SK-N-SH (cell line): ENCODE data around the gene COL8A2. TPM values are rescaled to one million over a fixed set of nuclear protein-coding genes. Genes with fewer than 3 reads are reported as not detected.

Experiments
- CTCF ChIA-PET: fragments of 300-600, 350-600 bp; formaldehyde crosslinking; extraction: SDS; loops from one replicate; lab custom pipeline; 2021; lab: Yijun Ruan, JAX
- POLR2A ChIA-PET: fragments of 350-600 bp; sonication (Branson Sonifier 250); formaldehyde crosslinking; extraction: SDS; loops from one replicate; lab custom pipeline; 2020; ENCODE audit warnings: antibody characterized with exemption, inconsistent platforms; lab: Yijun Ruan, JAX
- DNase-seq: peaks from one replicate; pipeline ENCODE4 v3.0.0; 2012
- H2AFZ ChIP-seq: fragments of 200-600 bp; sonication (generic); 2 replicates; pipeline ENCODE4 v1.8.1; 2016; ENCODE audit warnings: antibody characterized with exemption, mild to moderate bottlenecking, low read depth
- H3F3A ChIP-seq: fragments of 200-600 bp; sonication (generic); replicated peaks from 2 replicates; pipeline ENCODE3; 2016; ENCODE audit warnings: antibody characterized with exemption, mild to moderate bottlenecking; ENCODE audit not compliant: insufficient read depth
- H3K27ac ChIP-seq, 2 experiments: fragments of 200-500 bp in 1 of 2; fragments of 200-600 bp in 1 of 2; sonication (Bioruptor generic) in 1 of 2; sonication (generic), shearing (Covaris generic) in 1 of 2; 2 replicates each; pipeline versions ENCODE4 v1.5.1 to v1.6.1; 2014 to 2016; ENCODE audit warnings: low read depth in 2 of 2, inconsistent platforms in 1 of 2, low read length in 1 of 2, mild to moderate bottlenecking in 1 of 2, mixed read lengths in 1 of 2
- H3K27me3 ChIP-seq: fragments of 200-600 bp; sonication (generic), shearing (Covaris generic); 2 replicates; pipeline ENCODE4 v1.6.1; 2016; ENCODE audit warnings: mixed run types; ENCODE audit not compliant: insufficient read depth
- H3K36me3 ChIP-seq, 2 experiments: fragments of 200-500 bp in 1 of 2; fragments of 200-600 bp in 1 of 2; sonication (Bioruptor generic) in 1 of 2; sonication (generic) in 1 of 2; replicated peaks in 1 of 2; 2 replicates each; pipeline versions ENCODE3 to v1.5.1; 2014 to 2016; ENCODE audit warnings: low read length in 1 of 2, mild to moderate bottlenecking in 1 of 2; ENCODE audit not compliant: insufficient read depth in 2 of 2, control insufficient read depth in 1 of 2
- H3K4me1 ChIP-seq, 2 experiments: fragments of 200-500 bp in 1 of 2; fragments of 200-600 bp in 1 of 2; sonication (Bioruptor generic) in 1 of 2; sonication (generic), shearing (Covaris generic) in 1 of 2; 2 replicates each; pipeline versions ENCODE4 v1.5.1 to v1.6.1; 2014 to 2016; ENCODE audit warnings: low read depth in 1 of 2, low read length in 1 of 2, mixed run types in 1 of 2; ENCODE audit not compliant: insufficient read depth in 2 of 2, control insufficient read depth in 1 of 2
- H3K4me2 ChIP-seq: fragments of 200-600 bp; sonication (generic), shearing (Covaris generic); 2 replicates; pipeline ENCODE4 v1.6.1; 2017; ENCODE audit warnings: mixed run types
- H3K4me3 ChIP-seq, 2 experiments: fragments of 200-500 bp in 1 of 2; fragments of 200-600 bp in 1 of 2; sonication (Bioruptor generic) in 1 of 2; sonication (generic), shearing (Covaris generic) in 1 of 2; 2 replicates each; pipeline versions ENCODE4 v1.5.1 to v1.8.1; 2014 to 2016; ENCODE audit warnings: low read depth in 2 of 2, inconsistent platforms in 1 of 2, low read length in 1 of 2, mild to moderate bottlenecking in 1 of 2, mixed read lengths in 1 of 2, moderate library complexity in 1 of 2
- H3K79me2 ChIP-seq: fragments of 200-600 bp; sonication (generic); 2 replicates; pipeline ENCODE4 v1.8.1; 2017; ENCODE audit warnings: mild to moderate bottlenecking; ENCODE audit not compliant: insufficient read depth
- H3K9ac ChIP-seq: fragments of 200-600 bp; sonication (generic); 2 replicates; pipeline ENCODE4 v1.6.1; 2017; ENCODE audit warnings: mixed run types
- H3K9me2 ChIP-seq: fragments of 200-600 bp; sonication (generic); 2 replicates; pipeline ENCODE4 v1.6.1; 2017; ENCODE audit warnings: mixed run types
- H3K9me3 ChIP-seq: fragments of 200-600 bp; sonication (generic); 2 replicates; pipeline ENCODE4 v1.6.1; 2017; ENCODE audit warnings: mixed run types, mild to moderate bottlenecking, moderate library complexity
- H4K20me1 ChIP-seq: fragments of 200-600 bp; sonication (generic); 2 replicates; pipeline ENCODE4 v1.6.1; 2017; ENCODE audit warnings: mild to moderate bottlenecking, mixed run types; ENCODE audit not compliant: insufficient read depth
- EP300 ChIP-seq, 2 experiments: IDR thresholded peaks; 2 replicates each; pipeline versions ENCODE4 v1.4.0 to v1.6.1; 2012; ENCODE audit warnings: borderline replicate concordance in 1 of 2, low read depth in 1 of 2, low read length in 1 of 2
- FOSL2 ChIP-seq: IDR thresholded peaks from 2 replicates; pipeline ENCODE4 v1.4.0; 2012; ENCODE audit warnings: low read depth, mild to moderate bottlenecking, moderate library complexity, borderline replicate concordance
- FOXM1 ChIP-seq: IDR thresholded peaks from 2 replicates; pipeline ENCODE4 v1.4.0; 2012; ENCODE audit warnings: low read depth, mild to moderate bottlenecking
- GABPA ChIP-seq: IDR thresholded peaks from 2 replicates; pipeline ENCODE4 v1.4.0; 2012; ENCODE audit warnings: low read depth, mild to moderate bottlenecking
- IRF3 ChIP-seq: fragments of 150-350 bp; IDR thresholded peaks from 2 replicates; pipeline ENCODE4 v1.6.1; 2016; ENCODE audit warnings: mild to moderate bottlenecking, low read depth, low read length
- JUND ChIP-seq: IDR thresholded peaks from 2 replicates; pipeline ENCODE4 v1.4.0; 2012
- MAX ChIP-seq: IDR thresholded peaks from 2 replicates; pipeline ENCODE4 v1.4.0; 2012; ENCODE audit warnings: low read depth
- MEF2A ChIP-seq: IDR thresholded peaks from 2 replicates; pipeline ENCODE4 v1.4.0; 2012; ENCODE audit warnings: low read depth, borderline replicate concordance
- MXI1 ChIP-seq: IDR thresholded peaks from 2 replicates; pipeline ENCODE4 v1.6.1; 2012; ENCODE audit warnings: mild to moderate bottlenecking, low read depth, low read length, improper control_type of control experiment
- NFIC ChIP-seq: IDR thresholded peaks from 2 replicates; pipeline ENCODE4 v1.4.0; 2012; ENCODE audit warnings: borderline replicate concordance
- POLR2AphosphoS5 ChIP-seq: IDR thresholded peaks from 2 replicates; pipeline ENCODE4 v1.6.1; 2012; ENCODE audit warnings: low read depth, low read length
- RCOR1 ChIP-seq: fragments of 150-350 bp; IDR thresholded peaks from 2 replicates; pipeline ENCODE4 v1.6.1; 2017; ENCODE audit warnings: antibody characterized with exemption, low read length
- RXRA ChIP-seq: IDR thresholded peaks from 2 replicates; pipeline ENCODE4 v1.4.0; 2012; ENCODE audit warnings: low read depth, mild to moderate bottlenecking, borderline replicate concordance
- SIN3A ChIP-seq: IDR thresholded peaks from 2 replicates; pipeline ENCODE4 v1.6.1; 2012; ENCODE audit warnings: low read depth, mild to moderate bottlenecking, low read length, moderate library complexity, borderline replicate concordance
- TAF1 ChIP-seq: IDR thresholded peaks from 2 replicates; pipeline ENCODE4 v1.6.1; 2012; ENCODE audit warnings: low read depth, mild to moderate bottlenecking, low read length, moderate library complexity, borderline replicate concordance
- TEAD4 ChIP-seq: IDR thresholded peaks from 2 replicates; pipeline ENCODE4 v1.4.0; 2012; ENCODE audit warnings: mild to moderate bottlenecking, borderline replicate concordance; ENCODE audit not compliant: insufficient read depth
- USF1 ChIP-seq: IDR thresholded peaks from 2 replicates; pipeline ENCODE4 v1.4.0; 2012; ENCODE audit warnings: low read depth, borderline replicate concordance
- YY1 ChIP-seq: IDR thresholded peaks from 2 replicates; pipeline ENCODE4 v1.4.0; 2012; ENCODE audit warnings: low read depth, mild to moderate bottlenecking
- WGBS: methylation state at CpG from one replicate; pipeline ENCODE4 v1.1.6; 2017; ENCODE audit warnings: low lambda C conversion rate; 5-methylcytosine and 5-hydroxymethylcytosine counted together
- polyA plus RNA-seq, 3 experiments: library from polyadenylated mRNA; depleted of rRNA; stranded (reverse); fragments of >200 nt; gene quantifications; 2 replicates each; pipeline ENCODE4 v1.2.3, GENCODE V29; 2012
- TF ChIP-seq, protein P1 (sequence below): fragments of 200-600 bp; sonication (generic); IDR thresholded peaks from 2 replicates; pipeline ENCODE4 v1.6.1; 2017; ENCODE audit warnings: antibody characterized with exemption, mild to moderate bottlenecking, moderate library complexity

Gene COL8A2
- polyA plus RNA-seq, 1 of the 3 experiments (the other 2 are of a cell fraction): 3.1 TPM

DNA sequence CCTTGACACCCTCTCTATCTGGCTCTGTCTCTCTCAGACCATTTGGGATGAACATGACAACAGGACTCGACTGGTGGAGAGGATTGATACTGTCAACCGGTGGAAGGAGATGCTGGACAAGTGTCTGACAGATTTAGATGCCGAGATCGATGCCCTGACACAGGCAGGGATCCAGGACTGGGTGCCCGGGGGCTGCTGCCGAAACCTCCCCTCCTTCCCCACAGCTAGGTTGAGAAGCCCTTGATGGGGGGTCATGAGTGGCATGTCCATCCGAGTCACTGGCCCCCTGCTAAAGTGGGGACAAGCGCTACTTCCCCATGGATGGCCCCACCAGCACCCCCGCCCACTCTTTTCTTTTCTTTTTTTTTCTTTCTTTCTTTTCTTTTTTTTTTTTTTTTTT is 39.9 kb downstream of the COL8A2 start:
- Histone ChIP-seq H3K9me2 (no peaks in the 10 kb centered on the region), H2AFZ (no peak overlapping the region), H3K36me3 (peaks cover 0 to 2% of the 10 kb centered on the region in 2 experiments), H3K4me1 (peaks cover 2 to 19% of the 10 kb centered on the region in 2 experiments; a peak in 2 of 4 replicates), H3K4me3 (no peak overlapping the region), H3K9me3 (no peaks in the 10 kb centered on the region), H3K27ac (no peak overlapping the region; a peak in 1 of 4 replicates), H3K79me2 (peaks cover 14% of the 10 kb centered on the region), H3K9ac (no peak overlapping the region), H3K27me3 (no peaks in the 10 kb centered on the region), H3F3A (peaks cover 7% of the 10 kb centered on the region), H3K4me2 (no peak overlapping the region), H4K20me1 (no peaks in the 10 kb centered on the region)
- ChIA-PET CTCF (interaction anchor here (0.9 kb wide), 1 partner anchor 30 kb away, joined by 3 read pairs; no protein-coding TSS in a partner anchor), POLR2A (no interaction called here)
- TF ChIP-seq GABPA (no peak), TEAD4 (no peak), SIN3A (no peak), MXI1 (no peak), FOXM1 (no peak), MEF2A (no peak), EP300 (IDR thresholded peaks at IDR 0.05; ENCODE audit: borderline replicate concordance in 1 of 2, low read depth in 1 of 2, low read length in 1 of 2) (no peak), TAF1 (no peak), RCOR1 (no peak), JUND (no peak), IRF3 (no peak)
- TF ChIP-seq, protein P1, sequence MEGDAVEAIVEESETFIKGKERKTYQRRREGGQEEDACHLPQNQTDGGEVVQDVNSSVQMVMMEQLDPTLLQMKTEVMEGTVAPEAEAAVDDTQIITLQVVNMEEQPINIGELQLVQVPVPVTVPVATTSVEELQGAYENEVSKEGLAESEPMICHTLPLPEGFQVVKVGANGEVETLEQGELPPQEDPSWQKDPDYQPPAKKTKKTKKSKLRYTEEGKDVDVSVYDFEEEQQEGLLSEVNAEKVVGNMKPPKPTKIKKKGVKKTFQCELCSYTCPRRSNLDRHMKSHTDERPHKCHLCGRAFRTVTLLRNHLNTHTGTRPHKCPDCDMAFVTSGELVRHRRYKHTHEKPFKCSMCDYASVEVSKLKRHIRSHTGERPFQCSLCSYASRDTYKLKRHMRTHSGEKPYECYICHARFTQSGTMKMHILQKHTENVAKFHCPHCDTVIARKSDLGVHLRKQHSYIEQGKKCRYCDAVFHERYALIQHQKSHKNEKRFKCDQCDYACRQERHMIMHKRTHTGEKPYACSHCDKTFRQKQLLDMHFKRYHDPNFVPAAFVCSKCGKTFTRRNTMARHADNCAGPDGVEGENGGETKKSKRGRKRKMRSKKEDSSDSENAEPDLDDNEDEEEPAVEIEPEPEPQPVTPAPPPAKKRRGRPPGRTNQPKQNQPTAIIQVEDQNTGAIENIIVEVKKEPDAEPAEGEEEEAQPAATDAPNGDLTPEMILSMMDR: no peak
- 92% methylated on average over 9 of the region's 9 CpGs for WGBS
- DNase-seq: no peak

DNA sequence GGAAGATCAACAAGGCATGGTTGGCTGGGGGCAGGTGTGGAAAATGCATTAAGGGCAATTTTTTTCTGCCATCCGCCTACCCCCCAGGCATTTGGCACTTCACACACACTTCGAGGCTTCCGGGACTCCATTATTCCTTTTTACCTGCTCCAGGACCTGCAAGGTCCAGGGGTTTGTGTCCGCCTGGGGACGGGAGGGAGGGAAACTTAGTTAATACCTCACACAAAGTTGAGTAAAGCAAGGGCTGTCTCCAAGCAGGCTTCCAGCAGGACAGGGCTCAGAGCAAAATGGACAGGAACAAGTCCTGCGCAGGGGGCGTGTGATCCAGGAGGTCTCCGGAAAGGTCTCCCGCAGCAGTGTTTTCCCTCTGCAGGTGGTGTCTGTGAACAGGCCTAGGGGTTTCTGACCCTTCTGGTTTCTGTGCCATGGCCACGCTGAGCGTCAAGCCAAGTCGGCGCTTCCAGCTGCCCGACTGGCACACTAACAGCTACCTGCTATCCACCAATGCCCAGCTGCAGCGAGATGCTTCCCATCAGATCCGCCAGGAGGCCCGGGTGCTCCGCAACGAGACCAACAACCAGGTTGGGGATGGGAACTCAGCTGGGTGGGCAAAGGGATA is 40.4 kb downstream of the COL8A2 start:
- no peak for TF ChIP-seq USF1
- no peak for TF ChIP-seq RXRA
- TF ChIP-seq FOSL2: no peak
- no peak for TF ChIP-seq NFIC
- TF ChIP-seq, protein P1: no peak
- no peak for TF ChIP-seq YY1
- TF ChIP-seq POLR2AphosphoS5: no peak
- no peak for TF ChIP-seq MAX
- TF ChIP-seq RCOR1: no peak
- Histone ChIP-seq H3K9ac (peak overlapping the region; percentile 65), H3K27ac (peak overlapping the region in 1 of 2 experiments; percentile 58; a peak in 1 of 4 replicates), H3K79me2 (peaks cover 9% of the 10 kb centered on the region), H2AFZ (peak overlapping the region; percentile 95; the same call in 1 of the 2 replicates), H3K9me3 (no peaks in the 10 kb centered on the region), H3K4me3 (peak overlapping the region; percentile 54 to 57; a peak in 3 of 4 replicates), H3K4me1 (peaks cover 0 to 17% of the 10 kb centered on the region in 2 experiments; a peak in 1 of 4 replicates), H3F3A (peaks cover 6% of the 10 kb centered on the region), H3K27me3 (no peaks in the 10 kb centered on the region), H4K20me1 (no peaks in the 10 kb centered on the region), H3K9me2 (no peaks in the 10 kb centered on the region), H3K4me2 (peak overlapping the region; percentile 73), H3K36me3 (no peaks in the 10 kb centered on the region)
- CTCF ChIA-PET: interaction anchor here (0.6 to 2.2 kb wide), 4 partner anchors 15 to 50 kb away, joined by 3 to 12 read pairs (median 3); no protein-coding TSS in a partner anchor
- WGBS: 80% methylated on average over 15 of the region's 19 CpGs
- POLR2A ChIA-PET: no interaction called here
- DNase-seq: no peak
